ELR (cell line): ENCODE measurements around the gene KLHL34.

Experiments
- DNase-seq: peaks from one replicate; pipeline ENCODE4 v3.0.0-alpha.2; 2015; ENCODE audit warnings: low read depth

The KLHL34 gene

GRCh38 chrX:21658152-21658737, at the start of gene KLHL34:
Gene KLHL34, minus strand, starts transcription at chrX:21658330. Its CDS starts 542 bp downstream, at chrX:21657788.
- no peak for DNase-seq

- no peak for DNase-seq
Observed at GRCh38 chrX:21705225-21705624, 47.1 kb upstream of the KLHL34 start.

- DNase-seq, result no peak
Observed at GRCh38 chrX:21702725-21703124, 44.6 kb upstream of the KLHL34 start.

GRCh38 chrX:21700967-21701366, 42.8 kb upstream of the KLHL34 start:
- no peak for DNase-seq

GRCh38 chrX:21700275-21700674, 42.1 kb upstream of the KLHL34 start:
- DNase-seq, result no peak

- DNase-seq, result peak; percentile 39
Observed at GRCh38 chrX:21699136-21699535, 41.0 kb upstream of the KLHL34 start.

GRCh38 chrX:21698272-21698671, 40.1 kb upstream of the KLHL34 start:
- no peak for DNase-seq

GRCh38 chrX:21691512-21692018, 33.4 kb upstream of the KLHL34 start:
- DNase-seq, result peak; percentile 60

GRCh38 chrX:21683941-21684340, 25.8 kb upstream of the KLHL34 start:
- DNase-seq, result no peak

- DNase-seq, result no peak
Observed at GRCh38 chrX:21678048-21678612, 20.0 kb upstream of the KLHL34 start.

- DNase-seq, result no peak
Observed at GRCh38 chrX:21675931-21676330, 17.8 kb upstream of the KLHL34 start.

GRCh38 chrX:21674430-21675186, 16.5 kb upstream of the KLHL34 start:
- DNase-seq, result no peak

- peak; percentile 6 for DNase-seq
Observed at GRCh38 chrX:21666679-21667078, 8.5 kb upstream of the KLHL34 start.

- DNase-seq, result no peak
Observed at GRCh38 chrX:21666252-21666651, 8.1 kb upstream of the KLHL34 start.

GRCh38 chrX:21662761-21663160, 4.6 kb upstream of the KLHL34 start:
- DNase-seq, result no peak

- no peak for DNase-seq
Observed at GRCh38 chrX:21661316-21661715, 3.2 kb upstream of the KLHL34 start.

- DNase-seq, result no peak
Observed at GRCh38 chrX:21660156-21660555, 2.0 kb upstream of the KLHL34 start.

GRCh38 chrX:21659320-21659719, 1.2 kb upstream of the KLHL34 start:
- DNase-seq, result no peak

GRCh38 chrX:21658746-21659145, 616 bp upstream of the KLHL34 start:
- no peak for DNase-seq

GRCh38 chrX:21657318-21658151, 595 bp downstream of the KLHL34 start:
- DNase-seq, result no peak

GRCh38 chrX:21656587-21657317, 1.4 kb downstream of the KLHL34 start:
- no peak for DNase-seq
